H9 (cell line): ENCODE measurements around the gene SHE. TPM values are rescaled to one million over a fixed set of nuclear protein-coding genes. Genes with fewer than 3 reads are reported as not detected.

Source experiments
- DNase-seq: peaks from one replicate; pipeline ENCODE4 v3.0.0-alpha.2; 2017
- H2AFZ ChIP-seq: one replicate; pipeline ENCODE4 v1.6.1; 2013; ENCODE audit warnings: mild to moderate bottlenecking, low read length, control low read depth, moderate library complexity
- H2AK5ac ChIP-seq: 2 replicates; pipeline ENCODE4 v1.6.1; 2013; ENCODE audit warnings: low read length, control low read depth, mixed read lengths; ENCODE audit not compliant: insufficient read length
- H2BK120ac ChIP-seq: one replicate; pipeline ENCODE4 v1.6.1; 2013; ENCODE audit warnings: low read depth, mild to moderate bottlenecking, low read length, control low read depth, inconsistent platforms; ENCODE audit not compliant: poor library complexity, severe bottlenecking
- H2BK12ac ChIP-seq: 2 replicates; pipeline ENCODE4 v1.6.1; 2013; ENCODE audit warnings: low read length, control low read depth, mixed read lengths, low read depth; ENCODE audit not compliant: insufficient read length
- H2BK15ac ChIP-seq: 2 replicates; pipeline ENCODE4 v1.6.1; 2013; ENCODE audit warnings: low read depth, low read length, control low read depth
- H2BK20ac ChIP-seq: one replicate; pipeline ENCODE4 v1.6.1; 2013; ENCODE audit warnings: low read depth, mild to moderate bottlenecking, low read length, control low read depth, inconsistent platforms; ENCODE audit not compliant: poor library complexity, severe bottlenecking
- H2BK5ac ChIP-seq: 2 replicates; pipeline ENCODE4 v1.6.1; 2013; ENCODE audit warnings: low read length, control low read depth, mixed read lengths; ENCODE audit not compliant: insufficient read length
- H3K14ac ChIP-seq: 2 replicates; pipeline ENCODE4 v1.6.1; 2013; ENCODE audit warnings: low read length, control low read depth; ENCODE audit not compliant: insufficient read depth
- H3K18ac ChIP-seq: 2 replicates; pipeline ENCODE4 v1.6.1; 2013; ENCODE audit warnings: low read depth, mild to moderate bottlenecking, mixed read lengths, low read length, control low read depth; ENCODE audit not compliant: insufficient read length
- H3K23ac ChIP-seq: 2 replicates; pipeline ENCODE4 v1.6.1; 2013; ENCODE audit warnings: low read length, control low read depth, mixed read lengths, low read depth; ENCODE audit not compliant: insufficient read length
- H3K23me2 ChIP-seq: 2 replicates; pipeline ENCODE4 v1.6.1; 2013; ENCODE audit warnings: low read depth, mild to moderate bottlenecking, mixed read lengths, low read length, control low read depth; ENCODE audit not compliant: insufficient read length, poor library complexity, severe bottlenecking
- H3K27ac ChIP-seq: 2 replicates; pipeline ENCODE4 v1.5.1; 2013; ENCODE audit warnings: low read length, control low read depth, mixed read lengths, low read depth; ENCODE audit not compliant: insufficient read length
- H3K27me3 ChIP-seq: 2 replicates; pipeline ENCODE4 v1.6.1; 2013; ENCODE audit warnings: low read length, control low read depth, inconsistent platforms; ENCODE audit not compliant: insufficient read depth
- H3K4ac ChIP-seq: 2 replicates; pipeline ENCODE4 v1.6.1; 2013; ENCODE audit warnings: low read depth, mild to moderate bottlenecking, control low read depth, inconsistent platforms, low read length, moderate library complexity
- H3K4me1 ChIP-seq: 2 replicates; pipeline ENCODE4 v1.6.1; 2013; ENCODE audit warnings: low read length, control low read depth, inconsistent platforms; ENCODE audit not compliant: insufficient read depth
- H3K4me2 ChIP-seq: 2 replicates; pipeline ENCODE4 v1.6.1; 2013; ENCODE audit warnings: low read length, control low read depth, mixed read lengths; ENCODE audit not compliant: insufficient read length, insufficient read depth
- H3K56ac ChIP-seq: 2 replicates; pipeline ENCODE4 v1.6.1; 2013; ENCODE audit warnings: low read depth, mild to moderate bottlenecking, mixed read lengths, low read length, control low read depth; ENCODE audit not compliant: insufficient read length
- H3K79me1 ChIP-seq: 2 replicates; pipeline ENCODE4 v1.6.1; 2013; ENCODE audit warnings: low read depth, mild to moderate bottlenecking, moderate library complexity, low read length, control low read depth, inconsistent platforms; ENCODE audit not compliant: insufficient read depth, poor library complexity, severe bottlenecking
- H3K79me2 ChIP-seq: 2 replicates; pipeline ENCODE4 v1.6.1; 2013; ENCODE audit warnings: low read length, control low read depth, inconsistent platforms; ENCODE audit not compliant: insufficient read depth
- H3K9ac ChIP-seq: 2 replicates; pipeline ENCODE4 v1.6.1; 2013; ENCODE audit warnings: low read length, control low read depth, mixed read lengths; ENCODE audit not compliant: insufficient read length; ENCODE audit errors: extremely low read depth
- H3K9me3 ChIP-seq: one replicate; pipeline ENCODE4 v1.6.1; 2013; ENCODE audit warnings: low read depth, low read length, inconsistent platforms; ENCODE audit not compliant: control insufficient read depth
- H3T11ph ChIP-seq: one replicate; pipeline ENCODE4 v1.6.1; 2013; ENCODE audit warnings: mild to moderate bottlenecking, low read length, control low read depth, inconsistent platforms
- H4K20me1 ChIP-seq: one replicate; pipeline ENCODE4 v1.6.1; 2013; ENCODE audit not compliant: control insufficient read depth, insufficient read length, insufficient read depth
- H4K5ac ChIP-seq: 2 replicates; pipeline ENCODE4 v1.6.1; 2013; ENCODE audit warnings: low read depth, mild to moderate bottlenecking, mixed read lengths, low read length, control low read depth; ENCODE audit not compliant: insufficient read length
- H4K8ac ChIP-seq: replicated peaks from 2 replicates; pipeline ENCODE4 v1.6.1; 2013; ENCODE audit warnings: low read length, control low read depth, mixed read lengths, low read depth; ENCODE audit not compliant: insufficient read length
- H4K91ac ChIP-seq: 2 replicates; pipeline ENCODE4 v1.6.1; 2013; ENCODE audit warnings: low read depth, mild to moderate bottlenecking, moderate library complexity, mixed read lengths, low read length, control low read depth; ENCODE audit not compliant: insufficient read length
- H3K27ac Mint-ChIP-seq, 3 experiments: 2 replicates in 2 of 3; 3 replicates in 1 of 3; pipeline ENCODE4 v1.8.0; 2020 to 2021; ENCODE audit warnings: mixed read lengths in 3 of 3, mild to moderate bottlenecking in 1 of 3, moderate library complexity in 1 of 3
- H3K27me3 Mint-ChIP-seq: 2 replicates; pipeline ENCODE4 v1.8.0; 2021; ENCODE audit warnings: low read depth, mild to moderate bottlenecking, moderate library complexity, mixed read lengths
- H3K36me3 Mint-ChIP-seq, 3 experiments: 2 replicates in 2 of 3; 3 replicates in 1 of 3; pipeline ENCODE4 v1.8.0; 2020 to 2021; ENCODE audit warnings: low read depth in 3 of 3, mixed read lengths in 3 of 3; ENCODE audit not compliant: insufficient read depth in 1 of 3
- H3K4me1 Mint-ChIP-seq, 2 experiments: 2 replicates each; pipeline ENCODE4 v1.8.0; 2020; ENCODE audit warnings: mixed read lengths in 2 of 2
- H3K4me3 Mint-ChIP-seq, 2 experiments: 2 replicates in 1 of 2; 3 replicates in 1 of 2; pipeline ENCODE4 v1.8.0; 2020 to 2021; ENCODE audit warnings: mild to moderate bottlenecking in 2 of 2, mixed read lengths in 2 of 2, moderate library complexity in 1 of 2
- H3K9me3 Mint-ChIP-seq, 2 experiments: 2 replicates in 1 of 2; 3 replicates in 1 of 2; pipeline ENCODE4 v1.8.0; 2020; ENCODE audit warnings: mild to moderate bottlenecking in 2 of 2, mixed read lengths in 2 of 2, moderate library complexity in 1 of 2
- CTCF ChIP-seq: fragments of 200-600 bp; sonication (generic); conservative IDR thresholded peaks from 3 replicates; pipeline ENCODE4 v1.8.0; 2021; ENCODE audit warnings: antibody characterized with exemption, mild to moderate bottlenecking
- WGBS: extraction: QIAGEN DNeasy Blood & Tissue Kit; methylation state at CpG from one replicate; pipeline ENCODE4 v1.1.7; 2013; ENCODE audit warnings: missing lambda C conversion rate, low lambda C conversion rate, mixed read lengths; ENCODE audit not compliant: insufficient read length; ENCODE audit errors: extremely low coverage; 5-methylcytosine and 5-hydroxymethylcytosine counted together
- total RNA-seq: library from RNA; stranded (reverse); gene quantifications from 2 replicates; pipeline ENCODE4 v1.2.1, GENCODE V29; 2021

Gene SHE
- total RNA-seq, 1 experiment from 2014 or later, result 0.48 TPM

GRCh38 chr1:154520333-154520732 is 18.1 kb upstream of the SHE start:
- Mint-ChIP-seq H3K36me3 (no peaks in the 10 kb centered on the region), H3K4me3 (no peak overlapping the region), H3K27me3 (peaks cover 16% of the 10 kb centered on the region), H3K27ac (no peak overlapping the region), H3K4me1 (0 out of 4 replicates have a peak, but pooled peaks cover 0 to 2% of the 10 kb centered on the region in 2 experiments), H3K9me3 (no peaks in the 10 kb centered on the region)
- Histone ChIP-seq H3K14ac (no peak overlapping the region), H3K23me2 (no peaks in the 10 kb centered on the region), H2BK12ac (no peak overlapping the region), H2AK5ac (no peak overlapping the region), H4K91ac (no peak overlapping the region), H3K9me3 (no peaks in the 10 kb centered on the region), H3K4me2 (no peak overlapping the region), H3K79me2 (no peaks in the 10 kb centered on the region), H2BK15ac (no peak overlapping the region), H3K27me3 (no peaks in the 10 kb centered on the region), H4K8ac (no peak overlapping the region), H3K18ac (no peak overlapping the region), H3K9ac (no peak overlapping the region), H4K5ac (no peak overlapping the region), H3T11ph (no peak overlapping the region), H3K4me1 (no peaks in the 10 kb centered on the region), H2BK5ac (no peak overlapping the region), H4K20me1 (no peaks in the 10 kb centered on the region), H2BK120ac (no peak overlapping the region), H3K27ac (no peak overlapping the region), H2AFZ (no peak overlapping the region), H3K56ac (no peak overlapping the region), H3K23ac (no peak overlapping the region), H3K79me1 (no peaks in the 10 kb centered on the region), H3K4ac (no peak overlapping the region), H2BK20ac (no peak overlapping the region)
- no peak for TF ChIP-seq CTCF
- no CpG with 5 or more reads among the region's 3 CpGs for WGBS
- no peak for DNase-seq
